Endothelial cell (in vitro differentiated cells): ENCODE measurements around the gene CANX. TPM values are rescaled to one million over a fixed set of nuclear protein-coding genes. Genes with fewer than 3 reads are reported as not detected.

Experiments used
- DNase-seq: peaks from one replicate; pipeline ENCODE4 v3.0.0; 2021; ENCODE audit warnings: low spot score
- H3K27ac Mint-ChIP-seq: one replicate; pipeline ENCODE4 v1.8.0; 2021; ENCODE audit warnings: mixed read lengths, inconsistent platforms; ENCODE audit not compliant: unreplicated experiment
- H3K27me3 Mint-ChIP-seq: one replicate; pipeline ENCODE4 v1.8.0; 2021; ENCODE audit warnings: mild to moderate bottlenecking, moderate library complexity, mixed read lengths, inconsistent platforms; ENCODE audit not compliant: unreplicated experiment
- H3K36me3 Mint-ChIP-seq: one replicate; pipeline ENCODE4 v1.8.0; 2021; ENCODE audit warnings: mild to moderate bottlenecking, low read depth, mixed read lengths, inconsistent platforms; ENCODE audit not compliant: unreplicated experiment
- H3K4me1 Mint-ChIP-seq: one replicate; pipeline ENCODE4 v1.8.0; 2021; ENCODE audit warnings: mild to moderate bottlenecking, mixed read lengths, inconsistent platforms; ENCODE audit not compliant: unreplicated experiment
- H3K4me3 Mint-ChIP-seq: one replicate; pipeline ENCODE4 v1.8.0; 2021; ENCODE audit warnings: mild to moderate bottlenecking, mixed read lengths, inconsistent platforms; ENCODE audit not compliant: unreplicated experiment
- H3K9me3 Mint-ChIP-seq: one replicate; pipeline ENCODE4 v1.8.0; 2021; ENCODE audit warnings: mixed read lengths, inconsistent platforms; ENCODE audit not compliant: unreplicated experiment
- total RNA-seq: library from RNA; stranded (reverse); fragmentation: NEBNext Ultra II Directional; extraction: Animal tissue kit (Norgen Biotek cat#: 25700); gene quantifications from one replicate; pipeline ENCODE4 v1.2.1, GENCODE V29; 2021; ENCODE audit not compliant: unreplicated experiment
- TF ChIP-seq, protein P1 (sequence below): fragments of 200-600 bp; sonication (generic); IDR thresholded peaks from one replicate; pipeline ENCODE4 v1.5.0; 2021; ENCODE audit warnings: antibody characterized with exemption; ENCODE audit not compliant: unreplicated experiment

The CANX gene
- total RNA-seq, 1 donor from 2014 or later, result 568 TPM

GRCh38 chr5:179763215-179763945 is 64.6 kb downstream of the CANX start:
- Mint-ChIP-seq H3K4me1 (peaks cover 38% of the 10 kb centered on the region), H3K27ac (no peak overlapping the region), H3K4me3 (no peak overlapping the region), H3K27me3 (peaks cover 3% of the 10 kb centered on the region), H3K36me3 (peaks cover 19% of the 10 kb centered on the region), H3K9me3 (peaks cover 5% of the 10 kb centered on the region)
- TF ChIP-seq, protein P1, sequence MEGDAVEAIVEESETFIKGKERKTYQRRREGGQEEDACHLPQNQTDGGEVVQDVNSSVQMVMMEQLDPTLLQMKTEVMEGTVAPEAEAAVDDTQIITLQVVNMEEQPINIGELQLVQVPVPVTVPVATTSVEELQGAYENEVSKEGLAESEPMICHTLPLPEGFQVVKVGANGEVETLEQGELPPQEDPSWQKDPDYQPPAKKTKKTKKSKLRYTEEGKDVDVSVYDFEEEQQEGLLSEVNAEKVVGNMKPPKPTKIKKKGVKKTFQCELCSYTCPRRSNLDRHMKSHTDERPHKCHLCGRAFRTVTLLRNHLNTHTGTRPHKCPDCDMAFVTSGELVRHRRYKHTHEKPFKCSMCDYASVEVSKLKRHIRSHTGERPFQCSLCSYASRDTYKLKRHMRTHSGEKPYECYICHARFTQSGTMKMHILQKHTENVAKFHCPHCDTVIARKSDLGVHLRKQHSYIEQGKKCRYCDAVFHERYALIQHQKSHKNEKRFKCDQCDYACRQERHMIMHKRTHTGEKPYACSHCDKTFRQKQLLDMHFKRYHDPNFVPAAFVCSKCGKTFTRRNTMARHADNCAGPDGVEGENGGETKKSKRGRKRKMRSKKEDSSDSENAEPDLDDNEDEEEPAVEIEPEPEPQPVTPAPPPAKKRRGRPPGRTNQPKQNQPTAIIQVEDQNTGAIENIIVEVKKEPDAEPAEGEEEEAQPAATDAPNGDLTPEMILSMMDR, result peak; percentile 83
- peak; percentile 55 for DNase-seq

DNA sequence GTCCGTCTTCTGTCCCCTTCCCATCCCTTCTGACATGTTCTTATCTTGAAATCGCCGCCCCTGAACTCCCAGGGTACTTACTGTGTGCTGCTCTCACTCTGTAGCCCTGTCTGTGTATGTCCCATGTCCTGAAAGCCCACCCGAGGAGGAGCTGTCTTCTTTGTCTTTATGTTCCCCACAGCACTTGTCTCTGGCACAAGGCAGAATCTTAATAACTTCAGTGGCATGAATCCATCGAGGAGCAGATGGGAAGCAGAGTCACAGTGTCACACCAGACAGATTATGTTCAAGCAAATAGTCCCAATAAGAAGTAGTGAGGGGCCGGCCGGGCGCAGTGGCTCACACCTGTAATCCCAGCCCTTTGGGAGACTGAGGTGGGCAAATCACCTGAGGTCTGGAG is 65.3 kb downstream of the CANX start:
- H3K36me3 Mint-ChIP-seq, result peaks cover 22% of the 10 kb centered on the region

GRCh38 chr5:179765400-179765799 is 66.6 kb downstream of the CANX start:
- TF ChIP-seq, protein P1, result no peak
- H3K4me1 Mint-ChIP-seq, result peaks cover 34% of the 10 kb centered on the region
- H3K27me3 Mint-ChIP-seq, result peaks cover 3% of the 10 kb centered on the region
- H3K27ac Mint-ChIP-seq, result peak overlapping the region; percentile 70
- peaks cover under 1% of the 10 kb centered on the region for H3K9me3 Mint-ChIP-seq
- DNase-seq, result no peak
- H3K36me3 Mint-ChIP-seq, result peaks cover 26% of the 10 kb centered on the region
- H3K4me3 Mint-ChIP-seq, result no peak overlapping the region

More for the DNA sequence above, 65.3 kb downstream of the CANX start:
- Mint-ChIP-seq H3K9me3 (peaks cover 5% of the 10 kb centered on the region), H3K27me3 (peaks cover 3% of the 10 kb centered on the region), H3K4me3 (no peak overlapping the region), H3K4me1 (peaks cover 38% of the 10 kb centered on the region), H3K27ac (no peak overlapping the region)
- no peak for DNase-seq
- TF ChIP-seq, protein P1, result no peak

DNA sequence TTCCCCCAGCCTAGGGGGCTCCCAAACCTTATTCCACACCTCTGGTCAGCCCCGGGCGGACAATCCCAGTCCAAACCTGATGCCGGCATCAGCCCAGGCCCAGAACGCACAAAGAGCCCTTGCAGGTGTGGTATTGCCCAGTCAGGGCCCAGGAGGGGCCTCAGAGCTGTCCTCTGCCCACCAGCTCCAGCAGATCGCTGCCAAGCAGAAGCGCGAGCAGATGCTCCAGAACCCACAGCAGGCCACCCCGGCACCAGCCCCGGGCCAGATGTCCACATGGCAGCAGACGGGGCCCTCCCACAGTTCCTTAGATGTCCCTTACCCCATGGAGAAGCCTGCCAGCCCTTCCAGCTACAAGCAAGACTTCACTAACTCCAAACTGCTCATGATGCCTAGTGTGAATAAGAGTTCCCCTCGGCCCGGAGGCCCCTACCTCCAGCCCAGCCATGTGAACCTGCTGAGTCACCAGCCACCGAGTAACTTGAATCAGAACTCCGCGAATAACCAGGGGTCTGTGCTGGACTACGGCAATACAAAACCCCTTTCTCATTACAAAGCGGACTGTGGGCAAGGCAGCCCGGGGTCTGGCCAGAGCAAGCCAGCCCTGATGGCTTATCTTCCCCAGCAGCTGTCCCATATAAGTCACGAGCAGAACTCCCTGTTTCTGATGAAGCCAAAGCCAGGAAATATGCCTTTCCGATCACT is 67.4 kb downstream of the CANX start:
- Mint-ChIP-seq H3K36me3 (peaks cover 34% of the 10 kb centered on the region), H3K9me3 (no peaks in the 10 kb centered on the region), H3K27ac (no peak overlapping the region), H3K4me3 (no peak overlapping the region), H3K4me1 (peaks cover 32% of the 10 kb centered on the region), H3K27me3 (peaks cover 3% of the 10 kb centered on the region)
- TF ChIP-seq, protein P1, result no peak
- DNase-seq, result no peak
